Measurements from ENCODE around the gene CHMP1B.

The CHMP1B gene

GRCh38 chr18:11834772-11835171 is 16.4 kb upstream of the CHMP1B start:
- H3K27ac ChIP-seq: no peak overlapping the region
- TF ChIP-seq, protein P1, sequence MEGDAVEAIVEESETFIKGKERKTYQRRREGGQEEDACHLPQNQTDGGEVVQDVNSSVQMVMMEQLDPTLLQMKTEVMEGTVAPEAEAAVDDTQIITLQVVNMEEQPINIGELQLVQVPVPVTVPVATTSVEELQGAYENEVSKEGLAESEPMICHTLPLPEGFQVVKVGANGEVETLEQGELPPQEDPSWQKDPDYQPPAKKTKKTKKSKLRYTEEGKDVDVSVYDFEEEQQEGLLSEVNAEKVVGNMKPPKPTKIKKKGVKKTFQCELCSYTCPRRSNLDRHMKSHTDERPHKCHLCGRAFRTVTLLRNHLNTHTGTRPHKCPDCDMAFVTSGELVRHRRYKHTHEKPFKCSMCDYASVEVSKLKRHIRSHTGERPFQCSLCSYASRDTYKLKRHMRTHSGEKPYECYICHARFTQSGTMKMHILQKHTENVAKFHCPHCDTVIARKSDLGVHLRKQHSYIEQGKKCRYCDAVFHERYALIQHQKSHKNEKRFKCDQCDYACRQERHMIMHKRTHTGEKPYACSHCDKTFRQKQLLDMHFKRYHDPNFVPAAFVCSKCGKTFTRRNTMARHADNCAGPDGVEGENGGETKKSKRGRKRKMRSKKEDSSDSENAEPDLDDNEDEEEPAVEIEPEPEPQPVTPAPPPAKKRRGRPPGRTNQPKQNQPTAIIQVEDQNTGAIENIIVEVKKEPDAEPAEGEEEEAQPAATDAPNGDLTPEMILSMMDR (IDR thresholded peaks at IDR 0.05): no peak
- no peak for TF ChIP-seq ZFX (IDR thresholded peaks at IDR 0.05; ENCODE audit: borderline replicate concordance)

GRCh38 chr18:11839556-11839955 is 11.7 kb upstream of the CHMP1B start:
- no peak overlapping the region for H3K27ac ChIP-seq
- no peak for TF ChIP-seq ZFX (IDR thresholded peaks at IDR 0.05; ENCODE audit: borderline replicate concordance)
- TF ChIP-seq, protein P1 (IDR thresholded peaks at IDR 0.05): no peak

DNA sequence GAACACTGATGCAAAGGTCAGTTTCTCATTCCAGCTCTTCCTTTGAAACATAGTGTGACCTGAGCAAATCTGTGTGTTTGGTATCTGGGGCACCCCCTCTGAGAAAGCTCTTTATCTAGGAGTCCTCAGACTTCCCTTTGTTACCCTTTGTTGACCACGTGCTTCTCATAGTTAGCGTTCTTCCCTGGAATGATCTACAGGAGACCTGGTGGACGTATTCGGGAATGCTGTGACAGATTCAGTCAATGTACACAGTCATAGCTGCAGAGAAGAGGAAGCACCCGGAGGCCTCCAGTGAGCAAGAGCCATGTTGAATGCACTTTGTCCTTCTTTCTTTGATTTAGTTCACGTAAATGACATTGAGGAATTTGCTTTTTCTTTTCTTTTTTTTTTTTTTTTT is 10.7 kb upstream of the CHMP1B start:
- H3K27ac ChIP-seq: no peak overlapping the region
- TF ChIP-seq, protein P1 (IDR thresholded peaks at IDR 0.05): no peak
- no peak for TF ChIP-seq ZFX (IDR thresholded peaks at IDR 0.05; ENCODE audit: borderline replicate concordance)

GRCh38 chr18:11842562-11842961 is 8.7 kb upstream of the CHMP1B start:
- no peak for TF ChIP-seq ZFX (IDR thresholded peaks at IDR 0.05; ENCODE audit: borderline replicate concordance)
- TF ChIP-seq, protein P1 (IDR thresholded peaks at IDR 0.05): no peak
- H3K27ac ChIP-seq: no peak overlapping the region

DNA sequence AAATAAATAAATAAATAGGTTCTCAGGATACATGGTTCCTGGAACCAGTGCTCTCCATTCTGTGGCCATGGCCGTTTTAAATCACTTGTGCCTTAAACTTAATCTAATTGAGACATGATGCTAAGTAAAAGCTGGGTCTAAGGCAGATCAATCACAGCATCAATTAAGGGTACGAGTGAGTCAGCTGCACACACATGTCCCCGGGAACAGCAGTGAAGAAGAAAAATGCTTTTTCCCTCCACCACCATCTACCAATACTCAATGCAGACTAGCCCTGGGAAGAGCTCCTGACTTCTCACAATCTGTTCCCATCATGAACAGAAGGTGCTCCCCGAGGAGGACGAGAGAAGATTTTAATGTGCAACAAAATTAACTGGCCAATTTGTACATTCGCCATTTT is 6.8 kb upstream of the CHMP1B start:
- H3K27ac ChIP-seq: no peak overlapping the region
- no peak for TF ChIP-seq ZFX (IDR thresholded peaks at IDR 0.05; ENCODE audit: borderline replicate concordance)
- TF ChIP-seq, protein P1 (IDR thresholded peaks at IDR 0.05): no peak

DNA sequence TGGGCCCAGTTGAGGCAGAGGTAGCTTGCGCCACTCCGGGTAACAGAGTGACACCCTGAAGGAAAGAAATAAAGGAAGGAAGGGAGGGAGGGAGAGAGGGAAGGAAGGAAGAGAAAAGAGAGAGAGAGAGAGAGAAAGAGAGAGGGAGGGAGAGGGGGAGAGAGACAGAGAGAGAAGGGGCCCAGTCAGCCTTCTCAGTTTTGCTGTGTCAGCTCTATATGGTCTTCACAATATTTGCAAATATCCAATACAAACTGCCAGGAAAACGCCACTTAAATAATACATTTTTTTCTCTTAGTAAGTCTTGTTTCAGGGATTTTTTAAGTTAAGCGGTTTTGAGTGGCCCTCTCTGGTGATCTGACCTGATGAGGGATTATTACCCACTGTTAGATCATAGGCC is 5.6 kb upstream of the CHMP1B start:
- H3K27ac ChIP-seq: no peak overlapping the region
- no peak for TF ChIP-seq ZFX (IDR thresholded peaks at IDR 0.05; ENCODE audit: borderline replicate concordance)
- TF ChIP-seq, protein P1 (IDR thresholded peaks at IDR 0.05): no peak

GRCh38 chr18:11847811-11848210 is 3.4 kb upstream of the CHMP1B start:
- no peak overlapping the region for H3K27ac ChIP-seq
- TF ChIP-seq, protein P1 (IDR thresholded peaks at IDR 0.05): no peak
- no peak for TF ChIP-seq ZFX (IDR thresholded peaks at IDR 0.05; ENCODE audit: borderline replicate concordance)
